HepG2 (cell line): ENCODE results near the gene CRYZ. TPM values are rescaled to one million over a fixed set of nuclear protein-coding genes. Genes with fewer than 3 reads are reported as not detected.

ENCODE experiments used
- ATAC-seq: fragments of 200-7000 bp; cut with Tn5 transposase; 3 replicates; pipeline ENCODE4 v1.9.1; 2020; ENCODE audit warnings: mild to moderate bottlenecking, moderate library complexity
- BruUV-seq: library from RNA; stranded (reverse); fragments of 400-500 nt; replicated peaks from 2 replicates; lab custom pipeline; 2021; lab: Mats Ljungman, UMichigan
- CTCF ChIA-PET: fragments of 300-600 bp; formaldehyde crosslinking; extraction: SDS; loops from one replicate; lab custom pipeline; 2021; ENCODE audit warnings: low total read pairs, inconsistent platforms, low intra/inter-chr PET ratio; lab: Yijun Ruan, JAX
- POLR2A ChIA-PET: fragments of 350-600 bp; sonication (Branson Sonifier 250); formaldehyde crosslinking; loops from one replicate; lab custom pipeline; 2020; ENCODE audit warnings: antibody characterized with exemption, inconsistent platforms; lab: Yijun Ruan, JAX
- DNase-seq: peaks from one replicate; pipeline ENCODE4 v3.0.0-alpha.2; 2015; ENCODE audit warnings: low spot score
- FAIRE-seq: peaks from 3 replicates; lab custom pipeline; 2011; peaks lifted over from hg19 to GRCh38; lab: Jason Lieb, UNC
- H2AFZ ChIP-seq: one replicate; pipeline ENCODE4 v1.6.1; 2011; ENCODE audit warnings: low read length, inconsistent platforms
- H3K27ac ChIP-seq: fragments of 300-600 bp; 3 replicates; pipeline ENCODE4 v1.8.0; 2011; ENCODE audit warnings: mixed run types, mild to moderate bottlenecking, mixed read lengths, low read length, inconsistent platforms; ENCODE audit not compliant: insufficient read depth; ENCODE audit errors: extremely low read length
- H3K27me3 ChIP-seq, 2 experiments: fragments of 200-600 bp in 1 of 2; 2 replicates in 1 of 2; 3 replicates in 1 of 2; pipeline versions ENCODE4 v1.6.0 to v1.8.0; 2011; ENCODE audit warnings: low read length in 2 of 2, mild to moderate bottlenecking in 2 of 2, moderate library complexity in 2 of 2, inconsistent platforms in 1 of 2; ENCODE audit not compliant: insufficient read depth in 2 of 2, control insufficient read depth in 1 of 2
- H3K36me3 ChIP-seq, 2 experiments: fragments of 200-600 bp in 1 of 2; replicated peaks in 1 of 2; 2 replicates in 1 of 2; 3 replicates in 1 of 2; pipeline versions ENCODE4 v1.5.1 to v1.8.0; 2011; ENCODE audit warnings: low read length in 2 of 2, inconsistent platforms in 1 of 2; ENCODE audit not compliant: insufficient read depth in 2 of 2, control insufficient read depth in 1 of 2
- H3K4me1 ChIP-seq: 2 replicates; pipeline ENCODE4 v1.5.1; 2012; ENCODE audit warnings: low read length, inconsistent platforms; ENCODE audit not compliant: insufficient read depth
- H3K4me2 ChIP-seq: 2 replicates; pipeline ENCODE4 v1.6.0; 2011; ENCODE audit warnings: low read depth, low read length, inconsistent platforms
- H3K4me3 ChIP-seq, 3 experiments: fragments of 200-600 bp in 1 of 3; sonication (generic), shearing (Covaris generic) in 1 of 3; replicated peaks in 1 of 3; 2 replicates each; pipeline ENCODE4 v1.5.1; 2011 to 2016; ENCODE audit warnings: low read length in 3 of 3, inconsistent platforms in 2 of 3, low read depth in 2 of 3, mild to moderate bottlenecking in 2 of 3, control low read depth in 1 of 3, mixed read lengths in 1 of 3; ENCODE audit not compliant: insufficient read depth in 1 of 3
- H3K79me2 ChIP-seq: one replicate; pipeline ENCODE4 v1.6.1; 2011; ENCODE audit warnings: low read length, inconsistent platforms; ENCODE audit not compliant: insufficient read depth
- H3K9ac ChIP-seq: 2 replicates; pipeline ENCODE4 v1.6.0; 2011; ENCODE audit warnings: mild to moderate bottlenecking, low read depth, low read length, inconsistent platforms; ENCODE audit not compliant: insufficient read depth
- H3K9me3 ChIP-seq: 2 replicates; pipeline ENCODE4 v1.5.1; 2012; ENCODE audit warnings: mild to moderate bottlenecking, low read length
- H4K20me1 ChIP-seq: 2 replicates; pipeline ENCODE4 v1.6.0; 2011; ENCODE audit warnings: inconsistent platforms, mild to moderate bottlenecking, low read length, moderate library complexity; ENCODE audit not compliant: insufficient read depth
- AGO1 ChIP-seq: fragments of 200-400 bp; formaldehyde crosslinking; IDR thresholded peaks from 2 replicates; pipeline ENCODE4 v1.6.1; 2017; ENCODE audit warnings: mild to moderate bottlenecking, low read depth, low read length, moderate library complexity; ENCODE audit not compliant: poor library complexity, severe bottlenecking
- JDP2 ChIP-seq: sonication (generic); formaldehyde crosslinking; IDR thresholded peaks from 2 replicates; pipeline ENCODE4 v1.8.1; 2022; ENCODE audit warnings: missing genetic modification reagents, borderline replicate concordance
- KAT2B ChIP-seq: fragments of 150-350 bp; IDR thresholded peaks from 2 replicates; pipeline ENCODE4 v1.6.1; 2014; ENCODE audit warnings: low read depth, low read length, borderline replicate concordance
- MTF1 ChIP-seq: sonication (generic); formaldehyde crosslinking; IDR thresholded peaks from 2 replicates; pipeline ENCODE4 v1.5.0; 2020; ENCODE audit warnings: missing genetic modification reagents
- PHF5A ChIP-seq: IDR thresholded peaks from one replicate; pipeline ENCODE4 v1.6.1; 2018; ENCODE audit warnings: low read depth, missing genetic modification reagents; ENCODE audit not compliant: unreplicated experiment
- RCOR2 ChIP-seq: IDR thresholded peaks from 2 replicates; pipeline ENCODE4 v1.6.1; 2016; ENCODE audit warnings: missing biosample characterization, missing genetic modification reagents
- ZMAT3 ChIP-seq: sonication (generic); formaldehyde crosslinking; conservative IDR thresholded peaks from 2 replicates; pipeline ENCODE4 v1.7.0; 2021; ENCODE audit warnings: missing genetic modification reagents
- ZNF672 ChIP-seq: sonication (generic); formaldehyde crosslinking; IDR thresholded peaks from 2 replicates; pipeline ENCODE4 v1.8.1; 2022; ENCODE audit warnings: missing genetic modification reagents
- ZNF7 ChIP-seq: IDR thresholded peaks from 2 replicates; pipeline ENCODE4 v1.6.1; 2016; ENCODE audit warnings: missing biosample characterization, missing genetic modification reagents
- ZSCAN25 ChIP-seq: sonication (generic); formaldehyde crosslinking; IDR thresholded peaks from 2 replicates; pipeline ENCODE4 v1.8.0; 2022; ENCODE audit warnings: mild to moderate bottlenecking, missing genetic modification reagents
- WGBS: methylation state at CpG from one replicate; pipeline ENCODE4 v1.1.6; 2017; ENCODE audit warnings: low lambda C conversion rate; 5-methylcytosine and 5-hydroxymethylcytosine counted together
- in situ Hi-C: cut with HindIII; loops from 2 replicates; pipeline ENCODE4 v1.10.0; 2017; ENCODE audit warnings: low pct_unique_long_range_greater_than_20kb; ENCODE audit not compliant: extremely low pct_ligation_motif_present
- intact Hi-C: fragments of 100-400 bp; cut with micrococcal nuclease; formaldehyde crosslinking; loops from one replicate; pipeline ENCODE4 v1.10.0; 2022; ENCODE audit not compliant: unreplicated experiment
- polyA plus RNA-seq, 8 experiments: library from polyadenylated mRNA; depleted of rRNA in 3 of 8; stranded (reverse) in 7 of 8; unstranded in 1 of 8; fragments of >200 nt; fragmentation: Illumina TruSeq in 4 of 8; extraction: Trizol in 4 of 8; gene quantifications; 2 replicates each; pipeline versions ENCODE4 v1.2.1 to v1.2.3, GENCODE V29; 2011 to 2016; ENCODE audit warnings: low read depth in 4 of 8, missing spikeins in 1 of 8, mixed read lengths in 1 of 8; ENCODE audit not compliant: insufficient read depth in 1 of 8
- total RNA-seq, 5 experiments: library from RNA; depleted of rRNA; stranded (reverse); fragments of >200 nt; fragmentation: Illumina TruSeq; extraction: Trizol; gene quantifications; 2 replicates each; pipeline ENCODE4 v1.2.3, GENCODE V29; 2016; ENCODE audit warnings: low read depth in 1 of 5
- TF ChIP-seq, protein P1 (sequence below): sonication (generic); formaldehyde crosslinking; IDR thresholded peaks from 2 replicates; pipeline ENCODE4 v1.5.1; 2020; ENCODE audit warnings: mild to moderate bottlenecking, missing genetic modification reagents, borderline replicate concordance

CRYZ gene
- total and polyA plus RNA-seq, 2 of the 13 experiments (the other 11 are each of a cell fraction or from before 2014, with no cell fraction given) = 115 to 211 TPM

DNA sequence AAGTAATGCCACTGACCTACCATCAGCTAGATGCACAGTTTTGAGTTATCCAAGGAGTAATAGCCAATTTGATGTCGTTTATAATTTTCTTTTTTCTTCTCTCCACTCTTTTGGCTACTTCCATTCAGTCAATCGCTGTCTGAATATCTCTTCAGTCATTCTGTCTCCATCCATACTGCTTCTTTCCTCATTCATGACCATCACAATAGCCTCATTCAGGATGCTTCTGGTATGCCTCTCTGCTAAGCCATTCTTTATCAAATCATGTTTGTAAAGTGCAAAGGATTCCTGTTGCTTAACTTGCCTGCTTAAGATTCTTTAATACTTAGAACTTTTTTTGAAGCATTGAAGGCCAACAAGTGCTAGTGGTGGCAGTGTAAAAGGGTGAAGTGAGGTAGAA, 20.3 kb upstream of the CRYZ start:
- TF ChIP-seq JDP2 (CRISPR knock-in tag) (no peak), ZSCAN25 (CRISPR knock-in tag) (no peak), ZNF7 (CRISPR knock-in tag) (no peak), RCOR2 (CRISPR knock-in tag) (no peak), KAT2B (no peak), ZMAT3 (CRISPR knock-in tag) (no peak), AGO1 (no peak), ZNF672 (CRISPR knock-in tag) (no peak), MTF1 (CRISPR knock-in tag) (no peak), PHF5A (no peak)
- TF ChIP-seq, protein P1, sequence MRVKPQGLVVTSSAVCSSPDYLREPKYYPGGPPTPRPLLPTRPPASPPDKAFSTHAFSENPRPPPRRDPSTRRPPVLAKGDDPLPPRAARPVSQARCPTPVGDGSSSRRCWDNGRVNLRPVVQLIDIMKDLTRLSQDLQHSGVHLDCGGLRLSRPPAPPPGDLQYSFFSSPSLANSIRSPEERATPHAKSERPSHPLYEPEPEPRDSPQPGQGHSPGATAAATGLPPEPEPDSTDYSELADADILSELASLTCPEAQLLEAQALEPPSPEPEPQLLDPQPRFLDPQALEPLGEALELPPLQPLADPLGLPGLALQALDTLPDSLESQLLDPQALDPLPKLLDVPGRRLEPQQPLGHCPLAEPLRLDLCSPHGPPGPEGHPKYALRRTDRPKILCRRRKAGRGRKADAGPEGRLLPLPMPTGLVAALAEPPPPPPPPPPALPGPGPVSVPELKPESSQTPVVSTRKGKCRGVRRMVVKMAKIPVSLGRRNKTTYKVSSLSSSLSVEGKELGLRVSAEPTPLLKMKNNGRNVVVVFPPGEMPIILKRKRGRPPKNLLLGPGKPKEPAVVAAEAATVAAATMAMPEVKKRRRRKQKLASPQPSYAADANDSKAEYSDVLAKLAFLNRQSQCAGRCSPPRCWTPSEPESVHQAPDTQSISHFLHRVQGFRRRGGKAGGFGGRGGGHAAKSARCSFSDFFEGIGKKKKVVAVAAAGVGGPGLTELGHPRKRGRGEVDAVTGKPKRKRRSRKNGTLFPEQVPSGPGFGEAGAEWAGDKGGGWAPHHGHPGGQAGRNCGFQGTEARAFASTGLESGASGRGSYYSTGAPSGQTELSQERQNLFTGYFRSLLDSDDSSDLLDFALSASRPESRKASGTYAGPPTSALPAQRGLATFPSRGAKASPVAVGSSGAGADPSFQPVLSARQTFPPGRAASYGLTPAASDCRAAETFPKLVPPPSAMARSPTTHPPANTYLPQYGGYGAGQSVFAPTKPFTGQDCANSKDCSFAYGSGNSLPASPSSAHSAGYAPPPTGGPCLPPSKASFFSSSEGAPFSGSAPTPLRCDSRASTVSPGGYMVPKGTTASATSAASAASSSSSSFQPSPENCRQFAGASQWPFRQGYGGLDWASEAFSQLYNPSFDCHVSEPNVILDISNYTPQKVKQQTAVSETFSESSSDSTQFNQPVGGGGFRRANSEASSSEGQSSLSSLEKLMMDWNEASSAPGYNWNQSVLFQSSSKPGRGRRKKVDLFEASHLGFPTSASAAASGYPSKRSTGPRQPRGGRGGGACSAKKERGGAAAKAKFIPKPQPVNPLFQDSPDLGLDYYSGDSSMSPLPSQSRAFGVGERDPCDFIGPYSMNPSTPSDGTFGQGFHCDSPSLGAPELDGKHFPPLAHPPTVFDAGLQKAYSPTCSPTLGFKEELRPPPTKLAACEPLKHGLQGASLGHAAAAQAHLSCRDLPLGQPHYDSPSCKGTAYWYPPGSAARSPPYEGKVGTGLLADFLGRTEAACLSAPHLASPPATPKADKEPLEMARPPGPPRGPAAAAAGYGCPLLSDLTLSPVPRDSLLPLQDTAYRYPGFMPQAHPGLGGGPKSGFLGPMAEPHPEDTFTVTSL (CRISPR knock-in tag) = no peak
- no peak overlapping the region for H3K27ac ChIP-seq
- BruUV-seq = no TSS peak
- CTCF ChIA-PET = no interaction called here
- WGBS = 75% methylated on average over 2 of the region's 2 CpGs
- FAIRE-seq (no peak), DNase-seq (no peak), ATAC-seq (no peak)
- no peak overlapping the region for H2AFZ ChIP-seq
- H3K36me3 ChIP-seq = peaks cover 16 to 51% of the 10 kb centered on the region in 2 experiments
- no peak overlapping the region for H3K4me3 ChIP-seq
- POLR2A ChIA-PET = no interaction called here
- H3K79me2 ChIP-seq = no peaks in the 10 kb centered on the region
- no peaks in the 10 kb centered on the region; the same call in 1 of the 2 replicates for H3K9me3 ChIP-seq
- no peak overlapping the region for H3K4me2 ChIP-seq
- in situ Hi-C loops = no loop called here
- intact Hi-C loops = no loop called here
- no peaks in the 10 kb centered on the region for H3K27me3 ChIP-seq
- H3K9ac ChIP-seq = no peak overlapping the region
- H3K4me1 ChIP-seq = peaks cover 11% of the 10 kb centered on the region; the same call in 1 of the 2 replicates
- H4K20me1 ChIP-seq = no peaks in the 10 kb centered on the region
